Muscle of back (tissue), 11 donors: ENCODE measurements around the gene TNK2. TPM values are rescaled to one million over a fixed set of nuclear protein-coding genes. Genes with fewer than 3 reads are reported as not detected.

Experiments used
- DNase-seq, 3 donors: peaks; one replicate each; pipeline versions ENCODE4 v3.0.0 to v3.0.0-alpha.2; 2013
- polyA plus RNA-seq, 10 donors: library from polyadenylated mRNA; unstranded; fragments of 120-200 nt; gene quantifications; one replicate each; pipeline ENCODE4 v1.2.1, GENCODE V29; 2013; ENCODE audit not compliant: insufficient read length in 10 of 10

The TNK2 gene
- polyA plus RNA-seq, 10 donors = 56.0 to 130 (median 89.8) TPM

- DNase-seq = no peak
Measured at GRCh38 chr3:195900436-195901355, 7.7 kb downstream of the TNK2 start.

- no peak for DNase-seq
Measured at GRCh38 chr3:195899701-195900435, 8.5 kb downstream of the TNK2 start.

GRCh38 chr3:195897853-195898415 lies 10.4 kb downstream of the TNK2 start:
- DNase-seq = no peak

- DNase-seq = peak in 1 of 3 donors; percentile 43
Measured at GRCh38 chr3:195897081-195897852, 11.1 kb downstream of the TNK2 start.

- DNase-seq = peak; percentile 80 to 92 (median 81)
Measured at GRCh38 chr3:195896361-195897080, 11.8 kb downstream of the TNK2 start.

- peak in 1 of 3 donors; percentile 76 for DNase-seq
Measured at GRCh38 chr3:195895861-195896360, 12.4 kb downstream of the TNK2 start.

- peak in 1 of 3 donors; percentile 63 for DNase-seq
Measured at GRCh38 chr3:195895078-195895860, 13.1 kb downstream of the TNK2 start.

GRCh38 chr3:195893916-195894465 lies 14.4 kb downstream of the TNK2 start:
- no peak for DNase-seq

- peak in 1 of 3 donors; percentile 83 for DNase-seq
Measured at GRCh38 chr3:195893516-195893915, 14.8 kb downstream of the TNK2 start.

- no peak for DNase-seq
Measured at GRCh38 chr3:195893044-195893395, 15.3 kb downstream of the TNK2 start.

GRCh38 chr3:195892105-195893043 lies 16.0 kb downstream of the TNK2 start:
- DNase-seq = peak; percentile 78 to 93 (median 84)

GRCh38 chr3:195891431-195892104 lies 16.8 kb downstream of the TNK2 start:
- no peak for DNase-seq

- peak in 1 of 3 donors; percentile 59 for DNase-seq
Measured at GRCh38 chr3:195889870-195890295, 18.5 kb downstream of the TNK2 start.

- DNase-seq = no peak
Measured at GRCh38 chr3:195888981-195889869, 19.1 kb downstream of the TNK2 start.

GRCh38 chr3:195888311-195888761 lies 20.0 kb downstream of the TNK2 start:
- DNase-seq = no peak

- no peak for DNase-seq
Measured at GRCh38 chr3:195887670-195888069, 20.7 kb downstream of the TNK2 start.
